HG03066 (cell line): ENCODE measurements around the gene CLEC2B.
"Not testable (repeated sequence)": the region's sequence is repeated elsewhere in the genome, so short reads cannot be mapped to it uniquely, and the experiment has no call there.

ENCODE experiments used
- ATAC-seq: cut with Tn5 transposase; IDR thresholded peaks from one replicate; pipeline ENCODE4 v1.9.1; 2021; ENCODE audit warnings: low read depth; ENCODE audit not compliant: unreplicated experiment

The CLEC2B gene

GRCh38 chr12:9869307-9870161, at the start of gene CLEC2B:
TSS of gene CLEC2B (minus strand) at chr12:9869354.
- peak; percentile 44 for ATAC-seq

GRCh38 chr12:9911708-9912107, 42.6 kb upstream of the CLEC2B start:
- no peak for ATAC-seq

GRCh38 chr12:9910716-9911421, 41.7 kb upstream of the CLEC2B start:
- no peak for ATAC-seq

- no peak for ATAC-seq
Measured at GRCh38 chr12:9909724-9910123, 40.6 kb upstream of the CLEC2B start.

- ATAC-seq = no peak
Measured at GRCh38 chr12:9908350-9908749, 39.2 kb upstream of the CLEC2B start.

GRCh38 chr12:9907769-9908168, 38.6 kb upstream of the CLEC2B start:
- ATAC-seq = no peak

GRCh38 chr12:9906873-9907272, 37.7 kb upstream of the CLEC2B start:
- no peak for ATAC-seq

- ATAC-seq = no peak
Measured at GRCh38 chr12:9902539-9903228, 33.5 kb upstream of the CLEC2B start.

GRCh38 chr12:9900930-9901329, 31.8 kb upstream of the CLEC2B start:
- ATAC-seq = no peak

GRCh38 chr12:9899209-9899608, 30.1 kb upstream of the CLEC2B start:
- no peak for ATAC-seq

- no peak for ATAC-seq
Measured at GRCh38 chr12:9897535-9897934, 28.4 kb upstream of the CLEC2B start.

- ATAC-seq = no peak
Measured at GRCh38 chr12:9895215-9895971, 26.2 kb upstream of the CLEC2B start.

- no peak for ATAC-seq
Measured at GRCh38 chr12:9888665-9889273, 19.6 kb upstream of the CLEC2B start.

GRCh38 chr12:9883175-9883574, 14.0 kb upstream of the CLEC2B start:
- ATAC-seq = no peak

GRCh38 chr12:9881988-9882387, 12.8 kb upstream of the CLEC2B start:
- no peak for ATAC-seq

GRCh38 chr12:9881246-9881645, 12.1 kb upstream of the CLEC2B start, which contains the start of gene KLRF2:
TSS of gene KLRF2 (plus strand) at chr12:9881489. CDS start at chr12:9881596, 107 bp downstream.
- no peak for ATAC-seq

GRCh38 chr12:9880532-9881078, 11.5 kb upstream of the CLEC2B start:
- no peak for ATAC-seq

GRCh38 chr12:9876120-9876519, 7.0 kb upstream of the CLEC2B start:
- not testable (repeated sequence) for ATAC-seq

- ATAC-seq = no peak
Measured at GRCh38 chr12:9872742-9873141, 3.6 kb upstream of the CLEC2B start.

GRCh38 chr12:9872162-9872561, 3.0 kb upstream of the CLEC2B start:
- no peak for ATAC-seq
